Trophoblast cell (in vitro differentiated cells and primary cell): ENCODE results near the gene UHRF1.
"Not testable (repeated sequence)": the region's sequence is repeated elsewhere in the genome, so short reads cannot be mapped to it uniquely, and the experiment has no call there.

Experiments used
- DNase-seq, 2 donors: peaks; one replicate each; pipeline ENCODE4 v3.0.0-alpha.2; 2016
- H2AFZ ChIP-seq: 2 replicates; pipeline ENCODE4 v1.6.1; 2013; ENCODE audit warnings: low read length, moderate library complexity, mild to moderate bottlenecking; ENCODE audit not compliant: insufficient read depth, poor library complexity
- H2AK5ac ChIP-seq: 2 replicates; pipeline ENCODE4 v1.6.1; 2013; ENCODE audit warnings: mild to moderate bottlenecking, low read length
- H2BK120ac ChIP-seq: 2 replicates; pipeline ENCODE4 v1.6.1; 2013; ENCODE audit warnings: low read length, mild to moderate bottlenecking, moderate library complexity; ENCODE audit not compliant: insufficient read depth, poor library complexity
- H2BK12ac ChIP-seq: 2 replicates; pipeline ENCODE4 v1.6.1; 2013; ENCODE audit warnings: mild to moderate bottlenecking, low read length, moderate library complexity
- H2BK5ac ChIP-seq: 2 replicates; pipeline ENCODE4 v1.6.1; 2013; ENCODE audit warnings: low read length, low read depth, moderate library complexity, mild to moderate bottlenecking; ENCODE audit not compliant: poor library complexity
- H3K14ac ChIP-seq: 2 replicates; pipeline ENCODE4 v1.6.1; 2013; ENCODE audit warnings: mild to moderate bottlenecking, low read length
- H3K18ac ChIP-seq: 2 replicates; pipeline ENCODE4 v1.6.1; 2013; ENCODE audit warnings: mild to moderate bottlenecking, low read length
- H3K23ac ChIP-seq: 2 replicates; pipeline ENCODE4 v1.6.1; 2013; ENCODE audit warnings: low read length
- H3K27ac ChIP-seq: 2 replicates; pipeline ENCODE4 v1.5.1; 2013; ENCODE audit warnings: low read depth, mild to moderate bottlenecking, inconsistent platforms, low read length, moderate library complexity
- H3K27me3 ChIP-seq: 2 replicates; pipeline ENCODE4 v1.6.1; 2013; ENCODE audit warnings: inconsistent platforms, mild to moderate bottlenecking, low read length, moderate library complexity; ENCODE audit not compliant: insufficient read depth
- H3K36me3 ChIP-seq, 2 experiments: 1 replicate in 1 of 2; 2 replicates in 1 of 2; pipeline ENCODE4 v1.6.1; 2013; ENCODE audit warnings: low read length in 2 of 2, mild to moderate bottlenecking in 2 of 2, moderate library complexity in 1 of 2; ENCODE audit not compliant: insufficient read depth in 2 of 2, control insufficient read depth in 1 of 2
- H3K4ac ChIP-seq: 2 replicates; pipeline ENCODE4 v1.6.1; 2013; ENCODE audit warnings: low read depth, mild to moderate bottlenecking, low read length, moderate library complexity
- H3K4me1 ChIP-seq, 2 experiments: 1 replicate in 1 of 2; 2 replicates in 1 of 2; pipeline ENCODE4 v1.6.1; 2013; ENCODE audit warnings: low read length in 2 of 2, mild to moderate bottlenecking in 2 of 2, moderate library complexity in 1 of 2; ENCODE audit not compliant: insufficient read depth in 2 of 2, control insufficient read depth in 1 of 2
- H3K4me2 ChIP-seq: 2 replicates; pipeline ENCODE4 v1.6.1; 2013; ENCODE audit warnings: inconsistent platforms, mild to moderate bottlenecking, low read length, moderate library complexity
- H3K4me3 ChIP-seq: 2 replicates; pipeline ENCODE4 v1.5.1; 2013; ENCODE audit warnings: mild to moderate bottlenecking, low read depth, low read length, inconsistent platforms
- H3K79me1 ChIP-seq: one replicate; pipeline ENCODE4 v1.6.1; 2013; ENCODE audit warnings: low read length
- H3K79me2 ChIP-seq: 2 replicates; pipeline ENCODE4 v1.6.1; 2013; ENCODE audit warnings: low read length, mild to moderate bottlenecking; ENCODE audit not compliant: control insufficient read depth, insufficient read depth, poor library complexity
- H3K9ac ChIP-seq: 2 replicates; pipeline ENCODE4 v1.6.1; 2013; ENCODE audit warnings: mild to moderate bottlenecking, low read length
- H3K9me3 ChIP-seq: 2 replicates; pipeline ENCODE4 v1.6.1; 2013; ENCODE audit warnings: low read depth, mild to moderate bottlenecking, control low read depth, inconsistent platforms, low read length; ENCODE audit not compliant: insufficient read depth
- H4K12ac ChIP-seq: 2 replicates; pipeline ENCODE4 v1.6.1; 2013; ENCODE audit warnings: low read depth, mild to moderate bottlenecking, low read length, moderate library complexity
- H4K8ac ChIP-seq: 2 replicates; pipeline ENCODE4 v1.6.1; 2013; ENCODE audit warnings: low read depth, mild to moderate bottlenecking, low read length, moderate library complexity
- H4K91ac ChIP-seq: one replicate; pipeline ENCODE4 v1.6.1; 2013; ENCODE audit warnings: low read depth, mild to moderate bottlenecking, low read length, moderate library complexity
- WGBS: extraction: QIAGEN DNeasy Blood & Tissue Kit; methylation state at CpG from one replicate; pipeline ENCODE4 v1.1.7; 2013; ENCODE audit warnings: missing lambda C conversion rate; ENCODE audit not compliant: insufficient read length, insufficient coverage; ENCODE audit errors: extremely low coverage; 5-methylcytosine and 5-hydroxymethylcytosine counted together

The UHRF1 gene

GRCh38 chr19:4900879-4901278 is 8.4 kb upstream of the UHRF1 start:
- not testable (repeated sequence) for H2BK120ac ChIP-seq, H2BK5ac ChIP-seq, H4K12ac ChIP-seq, H3K18ac ChIP-seq, H2BK12ac ChIP-seq, H4K8ac ChIP-seq, H2AFZ ChIP-seq, H3K14ac ChIP-seq, H3K4me2 ChIP-seq, DNase-seq, H3K79me1 ChIP-seq, H3K36me3 ChIP-seq, H3K4ac ChIP-seq, H3K79me2 ChIP-seq, H3K27ac ChIP-seq, H3K4me1 ChIP-seq, H3K9me3 ChIP-seq, H2AK5ac ChIP-seq, H4K91ac ChIP-seq, H3K27me3 ChIP-seq, H3K4me3 ChIP-seq, H3K9ac ChIP-seq, H3K23ac ChIP-seq
- WGBS: no CpG with 5 or more reads among the region's 13 CpGs

GRCh38 chr19:4902796-4903195 is 6.5 kb upstream of the UHRF1 start, which contains the start of gene ARRDC5:
Gene ARRDC5, minus strand, starts transcription at chr19:4902896. Its CDS starts 71 bp downstream, at chr19:4902825.
- no peak within 1 kb of the TSS for H4K8ac ChIP-seq
- no peak within 1 kb of the TSS for H3K9ac ChIP-seq
- H3K36me3 ChIP-seq: no peaks in the 10 kb centered on the region
- no peaks in the 10 kb centered on the region for H3K79me1 ChIP-seq
- H2BK120ac ChIP-seq: no peak within 1 kb of the TSS
- H2AFZ ChIP-seq: no peak within 1 kb of the TSS
- H3K79me2 ChIP-seq: no peaks in the 10 kb centered on the region
- H3K4ac ChIP-seq: no peak within 1 kb of the TSS
- H3K23ac ChIP-seq: no peak within 1 kb of the TSS
- no peak within 1 kb of the TSS for H3K4me2 ChIP-seq
- H3K4me3 ChIP-seq: no peak within 1 kb of the TSS
- no CpG with 5 or more reads among the region's 7 CpGs for WGBS
- H4K12ac ChIP-seq: no peak within 1 kb of the TSS
- no peaks in the 10 kb centered on the region for H3K9me3 ChIP-seq
- no peak within 1 kb of the TSS for H2BK5ac ChIP-seq
- no peak within 1 kb of the TSS for H4K91ac ChIP-seq
- H3K14ac ChIP-seq: no peak within 1 kb of the TSS
- H3K4me1 ChIP-seq: no peaks in the 10 kb centered on the region
- no peak for DNase-seq
- H2BK12ac ChIP-seq: no peak within 1 kb of the TSS
- H2AK5ac ChIP-seq: no peak within 1 kb of the TSS
- no peak within 1 kb of the TSS for H3K27ac ChIP-seq
- no peak within 1 kb of the TSS for H3K18ac ChIP-seq
- no peaks in the 10 kb centered on the region for H3K27me3 ChIP-seq

GRCh38 chr19:4904481-4904880 is 4.8 kb upstream of the UHRF1 start:
- Histone ChIP-seq H4K12ac (no peak overlapping the region), H3K4me2 (no peak overlapping the region), H2AK5ac (no peak overlapping the region), H3K9ac (no peak overlapping the region), H3K27ac (no peak overlapping the region), H3K27me3 (no peaks in the 10 kb centered on the region), H3K14ac (no peak overlapping the region), H4K8ac (no peak overlapping the region), H2BK12ac (no peak overlapping the region), H2AFZ (no peak overlapping the region), H3K4me3 (no peak overlapping the region), H3K4me1 (peaks cover 2 to 4% of the 10 kb centered on the region in 2 experiments), H4K91ac (no peak overlapping the region), H3K9me3 (no peaks in the 10 kb centered on the region), H3K36me3 (no peaks in the 10 kb centered on the region), H3K23ac (no peak overlapping the region), H3K18ac (no peak overlapping the region), H3K4ac (no peak overlapping the region), H3K79me2 (no peaks in the 10 kb centered on the region), H2BK5ac (no peak overlapping the region), H3K79me1 (peaks cover 1% of the 10 kb centered on the region), H2BK120ac (no peak overlapping the region)
- no CpG with 5 or more reads among the region's 3 CpGs for WGBS
- DNase-seq: no peak

GRCh38 chr19:4906963-4907362 is 2.3 kb upstream of the UHRF1 start:
- H3K9me3 ChIP-seq: no peaks in the 10 kb centered on the region
- no peak overlapping the region for H2AK5ac ChIP-seq
- peaks cover 11 to 13% of the 10 kb centered on the region in 2 experiments for H3K4me1 ChIP-seq
- no peak overlapping the region for H3K14ac ChIP-seq
- no peak overlapping the region for H2BK120ac ChIP-seq
- H4K8ac ChIP-seq: no peak overlapping the region
- H2BK12ac ChIP-seq: no peak overlapping the region
- H3K79me2 ChIP-seq: peaks cover 4% of the 10 kb centered on the region
- no peak overlapping the region for H2AFZ ChIP-seq
- H4K91ac ChIP-seq: no peak overlapping the region
- H3K27ac ChIP-seq: no peak overlapping the region
- H3K79me1 ChIP-seq: peaks cover 7% of the 10 kb centered on the region
- H3K4me2 ChIP-seq: no peak overlapping the region
- no peak overlapping the region for H3K23ac ChIP-seq
- H3K18ac ChIP-seq: no peak overlapping the region
- no peak overlapping the region for H4K12ac ChIP-seq
- H2BK5ac ChIP-seq: no peak overlapping the region
- H3K9ac ChIP-seq: no peak overlapping the region
- H3K36me3 ChIP-seq: peaks cover 4% of the 10 kb centered on the region in 2 experiments
- no peaks in the 10 kb centered on the region for H3K27me3 ChIP-seq
- no peak overlapping the region for H3K4me3 ChIP-seq
- WGBS: no CpG with 5 or more reads among the region's 8 CpGs
- no peak overlapping the region for H3K4ac ChIP-seq
- no peak for DNase-seq
